GM18861 (cell line): ENCODE measurements around the gene SLC22A13.
"Not testable (repeated sequence)": the region's sequence is repeated elsewhere in the genome, so short reads cannot be mapped to it uniquely, and the experiment has no call there.

Experiments
- ATAC-seq: cut with Tn5 transposase; IDR thresholded peaks from one replicate; pipeline ENCODE4 v1.9.1; 2021; ENCODE audit not compliant: unreplicated experiment

SLC22A13 gene

GRCh38 chr3:38264353-38264771 is 1.2 kb upstream of the SLC22A13 start:
- no peak for ATAC-seq

DNA sequence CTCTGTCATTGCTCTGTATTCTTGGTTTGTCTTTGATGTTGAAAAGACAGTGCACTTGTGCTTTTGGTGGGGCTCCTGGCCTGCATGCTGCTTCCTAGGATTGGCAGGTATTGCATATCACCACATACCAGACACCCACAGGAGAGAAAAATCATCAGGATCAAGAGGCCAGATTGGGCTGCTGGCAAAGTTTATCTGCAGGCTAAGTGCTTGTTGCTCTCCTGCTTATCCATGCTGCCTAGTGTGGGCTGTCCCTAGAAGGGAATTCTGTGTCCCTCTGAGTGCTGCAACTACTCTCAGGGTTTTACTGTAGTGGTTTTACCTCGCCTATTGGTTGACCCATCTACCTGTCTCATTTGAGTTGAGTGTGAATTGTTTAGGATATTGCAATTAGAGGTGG is 833 bp upstream of the SLC22A13 start:
- no peak for ATAC-seq

GRCh38 chr3:38266810-38267209 is 1.2 kb downstream of the SLC22A13 start:
- no peak for ATAC-seq

DNA sequence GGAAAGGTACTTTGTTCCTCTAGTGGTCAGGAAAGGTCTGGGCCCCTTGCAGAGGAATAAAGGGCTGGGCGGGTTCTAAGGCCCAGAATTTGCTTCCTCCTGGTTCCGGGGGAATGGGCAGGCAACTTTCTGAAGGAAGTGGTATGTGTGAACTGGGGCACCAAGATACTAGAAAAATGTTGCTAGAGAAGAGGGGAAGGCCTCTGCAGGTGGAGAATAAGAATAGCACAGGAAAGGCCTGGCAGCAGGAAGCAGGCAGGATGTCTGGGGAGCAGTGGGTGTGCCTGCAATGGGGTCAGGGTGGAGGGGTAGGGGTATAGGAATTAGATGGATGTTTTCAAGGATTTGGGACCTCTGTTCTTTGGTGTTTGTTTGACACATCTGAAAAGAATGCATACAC is 2.0 kb downstream of the SLC22A13 start:
- no peak for ATAC-seq

- ATAC-seq, result no peak
Measured at GRCh38 chr3:38268087-38268486, 2.5 kb downstream of the SLC22A13 start.

DNA sequence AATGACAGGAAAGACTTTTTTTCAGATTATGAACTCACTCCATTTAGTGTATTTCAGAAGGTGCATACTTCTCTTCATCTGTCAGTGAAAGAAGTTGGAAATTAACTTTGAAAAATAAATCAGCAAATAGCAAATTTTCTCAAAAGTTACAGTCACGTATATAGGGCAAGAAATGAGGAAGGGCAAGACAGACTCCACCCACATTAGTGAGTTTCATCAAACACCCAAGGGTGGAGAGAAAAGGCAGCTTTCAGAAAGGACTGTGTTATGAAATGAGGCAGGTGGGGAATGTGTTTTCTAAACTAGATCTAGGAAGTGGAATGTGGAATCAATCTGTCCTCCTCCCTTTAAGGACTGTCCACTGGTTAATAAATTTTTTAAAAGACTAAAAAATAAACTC is 2.9 kb downstream of the SLC22A13 start:
- no peak for ATAC-seq

DNA sequence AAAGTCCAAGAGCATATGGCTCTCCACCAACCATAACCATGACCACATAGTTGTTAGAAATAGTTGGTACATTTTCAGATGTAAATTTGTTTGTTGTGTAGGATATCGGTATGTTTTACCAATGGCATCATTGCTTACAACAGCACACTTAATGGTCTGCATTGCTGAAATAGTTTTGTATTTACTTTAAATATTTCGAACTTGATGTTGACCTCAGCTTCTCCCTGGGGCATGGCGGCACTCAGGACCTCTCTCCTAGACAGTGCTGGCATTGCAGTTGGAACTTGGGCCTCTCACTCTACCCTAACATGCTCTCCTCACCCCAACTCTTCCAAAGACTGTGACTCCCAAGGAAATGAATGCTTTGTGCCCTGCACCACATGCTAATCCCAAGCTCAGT is 5.0 kb downstream of the SLC22A13 start:
- ATAC-seq, result no peak

DNA sequence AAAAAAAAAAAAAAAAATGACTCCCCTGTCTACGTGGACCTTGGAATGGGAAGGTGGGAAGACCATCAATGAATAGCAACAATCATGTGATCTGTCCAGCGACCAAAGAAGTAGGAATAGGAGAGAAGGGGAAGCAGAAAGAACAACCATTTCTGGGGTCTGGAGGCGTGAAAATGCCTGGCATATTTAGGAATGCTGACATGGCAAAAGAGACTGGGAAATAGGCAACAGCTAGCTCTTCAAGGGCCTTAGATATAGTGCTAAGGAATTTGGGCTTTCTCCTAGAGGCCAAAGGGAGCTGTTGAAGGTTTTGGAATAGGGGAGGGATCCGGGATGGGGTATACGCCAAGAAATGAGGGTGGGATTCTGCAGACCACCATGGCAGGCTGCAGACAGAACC is 5.9 kb downstream of the SLC22A13 start:
- no peak for ATAC-seq

GRCh38 chr3:38274864-38275649 is 9.4 kb downstream of the SLC22A13 start:
- ATAC-seq, result no peak

GRCh38 chr3:38275658-38276057 is 10.0 kb downstream of the SLC22A13 start:
- no peak for ATAC-seq

- no peak for ATAC-seq
Measured at GRCh38 chr3:38276081-38276916, 10.7 kb downstream of the SLC22A13 start.

DNA sequence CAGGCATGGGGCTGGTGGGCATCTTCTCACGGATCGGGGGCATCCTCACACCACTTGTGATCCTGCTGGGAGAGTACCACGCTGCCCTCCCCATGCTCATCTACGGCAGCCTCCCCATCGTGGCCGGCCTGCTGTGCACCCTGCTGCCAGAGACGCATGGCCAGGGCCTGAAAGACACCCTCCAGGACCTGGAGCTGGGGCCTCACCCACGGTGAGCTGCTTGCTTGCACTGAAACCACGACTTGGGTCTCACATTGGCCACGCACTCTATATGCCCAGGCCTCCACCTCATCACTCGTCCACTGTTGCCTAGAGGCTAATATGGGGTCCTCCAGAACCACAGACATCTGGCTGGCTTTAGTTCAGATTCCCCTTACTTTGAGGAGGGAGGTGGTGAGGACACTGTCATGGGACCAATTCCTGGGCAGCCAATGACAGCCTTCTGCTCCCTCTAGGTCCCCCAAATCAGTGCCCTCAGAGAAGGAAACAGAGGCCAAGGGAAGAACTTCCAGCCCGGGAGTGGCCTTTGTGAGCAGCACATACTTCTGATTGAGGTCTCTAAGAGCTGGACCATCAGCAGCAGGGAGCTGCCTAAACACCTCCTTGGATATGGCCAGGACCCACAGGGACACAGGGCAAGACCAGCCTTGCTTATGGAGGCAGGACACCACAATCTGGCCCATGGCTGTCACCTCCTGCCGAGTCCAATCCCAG is 11.5 kb downstream of the SLC22A13 start:
- ATAC-seq, result no peak

DNA sequence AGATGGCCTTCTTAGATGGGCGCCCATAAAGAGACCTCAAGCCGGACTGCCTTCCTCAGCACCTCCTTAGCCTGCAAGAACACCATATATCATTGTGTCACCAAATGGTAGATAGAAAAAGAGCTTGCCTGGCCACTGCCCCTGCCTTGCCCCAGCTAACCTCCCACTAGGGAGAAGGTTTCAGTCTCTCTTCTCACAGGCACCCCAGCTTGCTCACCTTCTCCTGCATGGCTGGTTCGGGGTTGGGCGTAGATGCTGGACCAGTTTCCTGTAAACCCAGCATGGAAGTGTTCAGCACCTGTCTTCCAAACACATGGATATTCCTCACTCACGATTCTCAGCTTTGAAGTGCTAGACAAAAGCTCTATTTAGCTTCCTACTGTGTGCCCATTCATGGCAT is 13.2 kb downstream of the SLC22A13 start:
- no peak for ATAC-seq

DNA sequence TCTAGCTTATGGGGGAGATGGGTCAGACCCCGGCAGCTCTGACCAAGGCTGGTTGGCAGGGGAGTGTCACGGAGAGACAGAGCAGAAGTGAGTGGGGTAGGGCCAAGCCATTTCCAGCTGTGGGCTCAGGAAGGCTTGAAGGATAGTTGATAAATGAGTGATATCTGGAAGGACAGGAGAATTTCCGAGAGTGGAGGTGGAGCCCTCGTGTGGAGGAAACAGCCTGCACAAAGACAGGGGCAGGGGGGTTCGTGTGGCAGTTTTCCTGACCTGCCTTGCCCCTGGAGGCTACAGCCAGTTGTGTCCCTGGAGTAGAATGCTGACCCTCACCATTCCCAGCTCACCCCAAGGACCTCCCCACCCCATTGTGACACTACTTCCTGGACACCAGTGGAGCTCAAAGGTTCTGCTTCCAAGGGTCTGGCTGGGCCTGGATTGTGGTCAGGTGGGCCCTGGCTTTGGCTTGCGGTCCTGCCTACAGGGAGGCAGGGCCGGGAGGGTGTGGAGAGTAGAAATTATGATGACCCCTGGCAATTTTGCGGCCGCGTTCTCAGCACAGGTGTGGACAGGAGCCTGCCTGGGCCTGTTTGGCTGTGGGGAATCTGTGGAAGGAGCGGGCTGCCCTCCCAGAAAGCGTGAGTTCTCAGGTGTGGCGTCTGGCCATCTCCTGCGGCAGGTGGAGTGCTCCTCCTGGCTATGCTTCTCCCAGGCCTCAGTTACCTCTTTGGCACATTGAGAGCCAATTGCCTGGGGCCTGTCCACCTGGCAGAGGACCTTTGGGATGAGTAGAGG is 16.5 kb downstream of the SLC22A13 start, which contains the start of gene SLC22A14:
TSS of gene SLC22A14 (plus strand) at position 400 of the 792 bp plus-strand sequence. CDS start 23,733 bp downstream, outside the sequence.
- ATAC-seq, result no peak

GRCh38 chr3:38283810-38284755 is 18.5 kb downstream of the SLC22A13 start:
- no peak for ATAC-seq

GRCh38 chr3:38284756-38285150 is 19.1 kb downstream of the SLC22A13 start:
- no peak for ATAC-seq

- not testable (repeated sequence) for ATAC-seq
Measured at GRCh38 chr3:38289286-38290217, 23.9 kb downstream of the SLC22A13 start.

GRCh38 chr3:38297053-38297452 is 31.4 kb downstream of the SLC22A13 start:
- not testable (repeated sequence) for ATAC-seq
